ENCODE data around the gene SUSD3. TPM values are rescaled to one million over a fixed set of nuclear protein-coding genes. Genes with fewer than 3 reads are reported as not detected.

SUSD3 gene
- total and polyA plus RNA-seq, 10 of the 15 experiments (the other 5 are each of a cell fraction or from before 2014, with no cell fraction given): 2.5 to 92.0 (median 31.1) TPM

DNA sequence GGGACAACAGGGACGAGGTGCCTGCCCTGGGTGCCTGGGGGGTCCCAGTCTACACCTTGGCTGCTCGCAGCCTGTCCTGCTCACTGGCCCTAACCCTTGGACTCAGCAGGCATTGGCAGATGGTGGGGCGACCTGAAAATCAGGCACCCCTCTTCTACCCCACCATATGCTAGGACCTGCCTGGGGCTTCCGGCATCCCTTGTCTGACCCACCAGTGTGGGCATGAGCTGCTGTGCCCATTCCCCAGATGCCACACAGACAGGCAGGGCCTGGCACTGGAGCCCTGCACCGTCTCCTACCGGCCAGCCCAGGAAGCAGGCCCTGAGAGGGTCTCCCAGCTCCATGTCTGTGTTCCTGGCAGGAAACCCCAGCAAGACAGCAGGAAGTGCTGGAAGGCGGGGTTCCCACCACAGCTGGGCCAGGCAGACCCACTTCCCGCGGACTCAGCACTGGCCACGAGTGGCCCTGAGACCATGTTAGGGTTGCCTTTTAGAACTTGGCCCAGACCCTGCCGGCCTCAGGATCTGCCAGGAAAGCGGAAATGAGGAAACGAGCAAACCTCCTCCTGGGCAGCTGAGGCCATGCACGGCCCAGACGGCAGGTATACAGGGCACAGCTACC lies 72.5 kb downstream of the SUSD3 start:
- ChIA-PET RAD21 (ENCODE audit: unreplicated experiment) (interaction anchor here (5.4 kb wide), 1 partner anchor 23 kb away, joined by 21 read pairs; no protein-coding TSS in a partner anchor), POLR2A (interaction anchor here (0.5 to 1.0 kb wide), 3 partner anchors 11 to 82 kb away, joined by 3 to 5 read pairs (median 3); no protein-coding TSS in a partner anchor), SMC1A (ENCODE audit: uncharacterized antibody, unreplicated experiment) (interaction anchor here (1.1 to 2.5 kb wide), 3 partner anchors 11 to 274 kb away, joined by 3 to 6 read pairs (median 4); no protein-coding TSS in a partner anchor), CTCF (interaction anchor here (0.5 to 2.3 kb wide), 3 partner anchors 22 to 334 kb away, joined by 3 to 16 read pairs (median 5); no protein-coding TSS in a partner anchor)
- Histone ChIP-seq H3K4me1 (ENCODE audit: control insufficient read depth, insufficient read depth, low read length) (peaks cover 32% of the 10 kb centered on the region), H2AFZ (ENCODE audit: control insufficient read depth, low read depth, low read length) (no peak overlapping the region), H3K27ac (ENCODE audit: control insufficient read depth, insufficient read depth) (no peak overlapping the region), H3K9me3 (replicated peaks; ENCODE audit: control insufficient read depth, insufficient read depth, low read length) (no peaks in the 10 kb centered on the region), H3K79me2 (ENCODE audit: control insufficient read depth, insufficient read depth, low read length) (peaks cover 12% of the 10 kb centered on the region), H3K4me3 (no peak overlapping the region), H3K36me3 (ENCODE audit: control insufficient read depth in 2 of 2, insufficient read depth in 2 of 2, low read length in 1 of 2) (no peaks in the 10 kb centered on the region), H3K4me2 (ENCODE audit: control insufficient read depth, insufficient read depth) (peak overlapping the region; percentile 17; the same call in 1 of the 2 replicates), H3K27me3 (replicated peaks in 1 of 2; ENCODE audit: control insufficient read depth in 2 of 2, insufficient read depth in 2 of 2, low read length in 1 of 2) (no peaks in the 10 kb centered on the region; a peak in 1 of 4 replicates), H3K9ac (ENCODE audit: control insufficient read depth, insufficient read depth, low read length) (no peak overlapping the region), H4K20me1 (ENCODE audit: control insufficient read depth, insufficient read depth) (no peaks in the 10 kb centered on the region)
- intact Hi-C loops (cut with micrococcal nuclease; ENCODE audit: unreplicated experiment) (no loop called here), in situ Hi-C loops (cut with MboI) (no loop called here)
- TF ChIP-seq MYC (IDR thresholded peaks at IDR 0.05; ENCODE audit: insufficient read depth, insufficient read length, insufficient replicate concordance, low read length, severe bottlenecking) (no peak), TCF12 (IDR thresholded peaks at IDR 0.05; ENCODE audit: low read depth, low read length) (no peak), TCF3 (IDR thresholded peaks at IDR 0.05; ENCODE audit: borderline replicate concordance, insufficient read depth, low read depth, low read length) (no peak), DPF2 (IDR thresholded peaks at IDR 0.05) (0 out of 2 replicates have a peak, but pooled peaks have one; percentile 12), SPI1 (IDR thresholded peaks at IDR 0.05; ENCODE audit: borderline replicate concordance, insufficient read depth, low read depth, low read length) (0 out of 2 replicates have a peak, but pooled peaks have one; percentile 4), IKZF1 (conservative IDR thresholded peaks at IDR 0.05) (0 out of 2 replicates have a peak, but pooled peaks have one; percentile 33)
- no TSS peak for BruUV-seq (replicated peaks)
- FAIRE-seq: no peak
- no peak for ATAC-seq
- no peak for DNase-seq (ENCODE audit: low read depth, low spot score)
- 67% methylated on average over 15 of the region's 15 CpGs for WGBS (ENCODE audit: insufficient coverage, insufficient replicate concordance, low lambda C conversion rate, missing lambda C conversion rate)
